Medulla oblongata (tissue), 1 donor: ENCODE results near the gene VPS11.

Experiments used
- DNase-seq: peaks from one replicate; pipeline ENCODE4 v3.0.0-alpha.2; 2015; ENCODE audit errors: extremely low spot score

Gene VPS11

DNA sequence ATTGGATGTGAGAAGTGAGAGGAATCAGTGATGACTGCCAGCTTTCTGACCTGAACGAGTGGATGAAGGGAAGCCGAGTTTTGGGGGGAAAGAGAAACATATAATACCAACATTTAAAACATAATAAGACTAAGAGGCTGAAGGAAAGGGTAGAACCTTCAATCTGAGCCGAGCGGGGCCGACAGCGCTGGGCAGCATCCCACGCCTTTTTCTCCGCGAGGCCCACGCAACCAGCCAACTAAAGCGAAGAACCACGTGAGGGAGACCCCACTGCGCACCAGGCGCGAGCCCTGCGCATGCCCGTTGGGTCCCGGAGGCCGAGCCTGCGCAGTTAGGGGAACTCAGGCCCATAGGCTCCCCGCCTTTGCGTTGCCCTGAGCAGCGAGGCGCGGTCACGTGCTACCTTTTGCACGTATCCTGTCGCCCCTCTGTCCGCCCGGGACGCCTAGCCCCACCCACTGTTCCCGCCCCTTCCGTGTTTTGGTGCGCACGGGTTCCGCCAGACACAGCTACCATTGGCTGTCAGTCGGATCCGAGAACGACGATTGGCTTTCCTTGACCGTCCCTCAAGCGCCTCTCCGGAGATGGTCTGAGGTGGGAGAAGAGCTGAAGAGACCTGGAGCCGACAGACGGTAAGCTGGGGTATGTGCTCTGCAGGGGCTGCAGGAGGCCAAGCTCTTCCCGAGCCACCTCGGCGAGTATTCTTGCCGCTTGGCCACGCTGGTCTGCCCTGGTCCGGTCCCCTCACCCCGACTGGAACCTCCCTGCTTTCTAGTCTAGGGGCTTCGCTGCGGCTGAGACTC, 53.6 kb downstream of the VPS11 start, which contains the start of gene HINFP:
Gene HINFP, plus strand, starts transcription at position 573 of the 803 bp plus-strand sequence. CDS start 5,365 bp downstream, outside the sequence.
- DNase-seq, result peak; percentile 99

DNA sequence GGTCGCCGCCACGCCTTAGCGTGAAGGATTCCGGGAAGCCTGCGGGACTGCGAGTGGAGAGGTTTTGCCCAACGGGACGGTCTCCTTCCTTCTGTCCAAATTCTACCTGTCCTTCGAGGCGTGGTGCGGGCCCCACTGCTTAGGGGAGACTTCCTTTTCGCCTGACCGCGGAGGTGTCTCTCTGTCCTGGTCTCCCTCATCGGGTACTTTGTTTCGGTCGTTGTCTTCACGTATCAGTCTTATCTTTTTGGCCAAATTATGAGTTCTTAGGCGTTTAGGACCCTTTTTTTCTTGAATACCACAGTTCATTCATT, 54.1 kb downstream of the VPS11 start:
- no peak for DNase-seq

DNA sequence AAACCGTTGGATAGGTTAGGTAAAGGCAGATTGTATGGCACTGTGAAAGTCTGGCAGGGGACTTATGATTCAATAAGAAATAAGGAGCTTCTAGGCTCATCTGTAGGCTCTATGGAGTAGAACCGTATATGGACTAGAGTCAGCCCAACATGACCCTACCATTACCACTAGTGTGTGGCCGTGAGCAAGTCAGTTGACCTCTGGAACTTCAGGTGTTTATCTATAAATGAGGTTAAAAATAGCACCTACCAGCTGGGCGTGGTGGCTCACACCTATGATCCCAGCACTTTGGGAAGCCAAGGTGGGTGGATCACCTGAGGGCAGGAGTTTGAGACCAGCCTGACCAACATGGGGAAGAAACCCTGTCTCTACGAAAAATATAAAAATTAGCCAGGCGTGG, 58.2 kb downstream of the VPS11 start:
- DNase-seq, result no peak

DNA sequence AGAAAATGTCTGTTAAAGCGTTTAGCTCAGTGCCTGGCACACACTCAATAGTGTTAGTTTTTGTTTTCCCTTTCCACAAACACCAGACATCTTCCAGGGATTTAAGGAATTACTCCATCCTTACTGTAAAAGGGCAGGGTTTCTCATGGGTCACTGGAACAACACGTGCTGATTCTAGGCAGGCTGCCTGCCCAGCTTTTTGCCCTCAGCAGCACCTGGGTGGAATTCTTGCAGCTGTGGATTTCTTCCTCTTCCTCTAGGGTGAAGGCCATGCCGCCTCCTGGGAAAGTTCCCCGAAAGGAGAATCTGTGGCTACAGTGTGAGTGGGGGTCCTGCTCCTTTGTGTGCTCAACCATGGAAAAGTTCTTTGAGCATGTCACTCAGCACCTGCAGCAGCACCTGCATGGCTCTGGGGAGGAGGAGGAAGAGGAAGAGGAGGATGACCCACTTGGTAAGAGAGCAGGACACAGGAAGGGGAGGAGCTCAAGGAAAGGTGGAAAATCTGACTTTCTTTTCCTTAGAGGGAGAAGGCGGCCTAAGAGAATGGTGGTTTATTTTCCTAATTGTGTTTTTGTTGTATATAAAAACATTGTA, 59.2 kb downstream of the VPS11 start:
- DNase-seq, result no peak

DNA sequence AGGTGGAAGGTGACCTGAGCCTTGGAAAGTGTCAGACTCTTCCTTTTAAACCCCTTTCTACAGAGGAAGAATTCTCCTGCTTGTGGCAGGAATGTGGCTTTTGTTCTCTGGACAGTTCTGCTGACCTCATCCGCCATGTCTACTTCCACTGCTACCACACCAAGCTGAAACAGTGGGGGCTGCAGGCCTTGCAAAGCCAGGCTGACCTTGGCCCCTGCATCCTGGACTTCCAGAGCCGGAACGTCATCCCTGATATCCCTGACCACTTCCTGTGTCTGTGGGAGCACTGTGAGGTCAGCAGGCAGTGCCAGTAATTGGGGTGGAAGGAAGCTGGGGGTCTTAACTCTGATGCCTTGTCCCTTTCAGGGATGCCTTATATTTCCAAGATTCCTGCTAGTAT, 63.0 kb downstream of the VPS11 start:
- no peak for DNase-seq
